A673 (cell line): ENCODE measurements around the gene NTRK3. TPM values are rescaled to one million over a fixed set of nuclear protein-coding genes. Genes with fewer than 3 reads are reported as not detected.

ENCODE experiments used
- BruUV-seq: library from RNA; stranded (reverse); fragments of 400-500 nt; replicated peaks from 2 replicates; lab custom pipeline; 2021; lab: Mats Ljungman, UMichigan
- CTCF ChIA-PET: fragments of 300-600 bp; sonication (Branson Sonifier 250); formaldehyde crosslinking; loops from one replicate; lab custom pipeline; 2022; ENCODE audit warnings: antibody characterized with exemption; lab: Charles Lee
- POLR2A ChIA-PET: fragments of 300-600 bp; sonication (Branson Sonifier 250); formaldehyde crosslinking; loops from one replicate; lab custom pipeline; 2022; ENCODE audit warnings: antibody characterized with exemption; ENCODE audit not compliant: low non-redundant PET; lab: Charles Lee
- DNase-seq: peaks from one replicate; pipeline ENCODE4 v3.0.0-alpha.2; 2015; ENCODE audit warnings: low spot score
- H3K27ac ChIP-seq: fragments of 200-600 bp; sonication (generic); 2 replicates; pipeline ENCODE4 v1.5.1; 2016; ENCODE audit warnings: mixed run types, low read depth, mild to moderate bottlenecking, mixed read lengths, antibody characterized with exemption, low read length; ENCODE audit not compliant: poor library complexity, severe bottlenecking
- H3K27me3 ChIP-seq: fragments of 200-600 bp; sonication (generic); replicated peaks from 2 replicates; pipeline ENCODE4 v1.6.1; 2017; ENCODE audit warnings: mixed run types, low read depth, mild to moderate bottlenecking, mixed read lengths, antibody characterized with exemption, low read length; ENCODE audit not compliant: insufficient read depth, poor library complexity
- H3K36me3 ChIP-seq: fragments of 200-600 bp; sonication (generic); 2 replicates; pipeline ENCODE4 v1.6.1; 2016; ENCODE audit warnings: mixed run types, mild to moderate bottlenecking, mixed read lengths, antibody characterized with exemption, low read length; ENCODE audit not compliant: insufficient read depth, poor library complexity, severe bottlenecking
- H3K4me1 ChIP-seq: fragments of 200-600 bp; sonication (generic); 2 replicates; pipeline ENCODE4 v1.6.1; 2017; ENCODE audit warnings: mixed run types, mild to moderate bottlenecking, mixed read lengths, antibody characterized with exemption, low read length; ENCODE audit not compliant: insufficient read depth, poor library complexity, severe bottlenecking
- H3K4me3 ChIP-seq: fragments of 200-600 bp; sonication (generic); 2 replicates; pipeline ENCODE4 v1.5.1; 2016; ENCODE audit warnings: low read depth, mixed run types, mild to moderate bottlenecking, mixed read lengths, low read length; ENCODE audit not compliant: poor library complexity, severe bottlenecking
- H3K9me3 ChIP-seq: fragments of 200-600 bp; sonication (generic); 2 replicates; pipeline ENCODE4 v1.6.1; 2016; ENCODE audit warnings: mixed run types, low read depth, mild to moderate bottlenecking, mixed read lengths, antibody characterized with exemption, low read length; ENCODE audit not compliant: poor library complexity, severe bottlenecking
- EZH2 ChIP-seq: fragments of 200-600 bp; sonication (generic); IDR thresholded peaks from 2 replicates; pipeline ENCODE4 v1.6.1; 2017; ENCODE audit warnings: borderline replicate concordance, low read depth, mild to moderate bottlenecking, mixed read lengths, antibody characterized with exemption, low read length; ENCODE audit not compliant: poor library complexity, severe bottlenecking
- intact Hi-C: fragments of 100-400 bp; cut with micrococcal nuclease; formaldehyde crosslinking; loops from one replicate; pipeline ENCODE4 v1.10.0; 2022; ENCODE audit not compliant: unreplicated experiment
- total RNA-seq: library from RNA; stranded (reverse); gene quantifications from 2 replicates; pipeline ENCODE4 v1.2.3, GENCODE V29; 2021
- TF ChIP-seq, protein P1 (sequence below): fragments of 300-800, 200-600 bp; sonication (generic); conservative IDR thresholded peaks from 2 replicates; pipeline ENCODE4 v1.5.1; 2017; ENCODE audit warnings: low read depth, mild to moderate bottlenecking, antibody characterized with exemption, low read length, moderate library complexity, mixed read lengths

NTRK3 gene
- total RNA-seq, 1 experiment from 2014 or later = not detected

DNA sequence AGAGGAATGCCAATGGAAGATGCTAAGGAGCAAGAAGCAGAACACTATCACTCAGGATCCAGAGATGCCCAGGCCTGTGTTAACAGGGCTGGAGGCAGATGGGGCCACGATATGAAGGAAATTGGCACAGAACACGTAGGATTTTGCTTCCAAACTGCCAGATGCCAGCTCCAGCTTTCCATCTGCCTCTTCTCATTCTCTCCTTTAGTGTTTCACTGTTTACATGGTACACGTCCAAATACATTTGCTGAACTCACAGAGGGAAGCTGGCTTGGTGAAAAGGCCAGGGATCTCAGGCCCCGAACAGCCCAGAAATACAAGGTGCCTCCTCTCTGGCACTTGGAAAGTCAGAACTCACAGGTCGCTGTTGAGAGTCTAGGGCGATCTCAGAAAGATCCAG lies 187.0 kb downstream of the NTRK3 start:
- no peak overlapping the region for H3K4me3 ChIP-seq
- H3K36me3 ChIP-seq = no peaks in the 10 kb centered on the region
- TF ChIP-seq, protein P1, sequence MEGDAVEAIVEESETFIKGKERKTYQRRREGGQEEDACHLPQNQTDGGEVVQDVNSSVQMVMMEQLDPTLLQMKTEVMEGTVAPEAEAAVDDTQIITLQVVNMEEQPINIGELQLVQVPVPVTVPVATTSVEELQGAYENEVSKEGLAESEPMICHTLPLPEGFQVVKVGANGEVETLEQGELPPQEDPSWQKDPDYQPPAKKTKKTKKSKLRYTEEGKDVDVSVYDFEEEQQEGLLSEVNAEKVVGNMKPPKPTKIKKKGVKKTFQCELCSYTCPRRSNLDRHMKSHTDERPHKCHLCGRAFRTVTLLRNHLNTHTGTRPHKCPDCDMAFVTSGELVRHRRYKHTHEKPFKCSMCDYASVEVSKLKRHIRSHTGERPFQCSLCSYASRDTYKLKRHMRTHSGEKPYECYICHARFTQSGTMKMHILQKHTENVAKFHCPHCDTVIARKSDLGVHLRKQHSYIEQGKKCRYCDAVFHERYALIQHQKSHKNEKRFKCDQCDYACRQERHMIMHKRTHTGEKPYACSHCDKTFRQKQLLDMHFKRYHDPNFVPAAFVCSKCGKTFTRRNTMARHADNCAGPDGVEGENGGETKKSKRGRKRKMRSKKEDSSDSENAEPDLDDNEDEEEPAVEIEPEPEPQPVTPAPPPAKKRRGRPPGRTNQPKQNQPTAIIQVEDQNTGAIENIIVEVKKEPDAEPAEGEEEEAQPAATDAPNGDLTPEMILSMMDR = no peak
- no peak for TF ChIP-seq EZH2
- no peak for DNase-seq
- BruUV-seq = no TSS peak
- no peak overlapping the region for H3K27ac ChIP-seq
- intact Hi-C loops = no loop called here
- CTCF ChIA-PET = no interaction called here
- H3K4me1 ChIP-seq = no peaks in the 10 kb centered on the region
- H3K9me3 ChIP-seq = no peaks in the 10 kb centered on the region
- POLR2A ChIA-PET = no interaction called here
- peaks cover 21% of the 10 kb centered on the region for H3K27me3 ChIP-seq

DNA sequence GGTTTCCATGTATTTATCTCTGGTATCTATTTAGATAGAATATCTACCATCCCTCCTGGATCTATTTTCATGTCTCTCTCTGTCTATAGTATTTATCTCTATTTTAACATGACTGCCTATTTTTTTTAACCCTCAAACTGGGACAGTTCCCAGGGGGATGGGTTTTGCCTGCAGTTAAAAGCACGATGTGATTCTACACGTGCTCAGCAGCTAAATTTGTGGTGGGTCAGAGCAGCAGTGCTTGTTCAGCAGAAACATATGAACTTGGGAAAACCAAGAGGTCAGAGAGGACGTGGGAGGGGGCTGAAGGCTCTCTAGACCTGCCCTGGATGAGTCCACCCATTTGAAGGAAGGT lies 189.2 kb downstream of the NTRK3 start:
- DNase-seq = no peak
- POLR2A ChIA-PET = no interaction called here
- no peaks in the 10 kb centered on the region for H3K4me1 ChIP-seq
- TF ChIP-seq, protein P1 = no peak
- TF ChIP-seq EZH2 = no peak
- no peaks in the 10 kb centered on the region for H3K9me3 ChIP-seq
- peaks cover 11% of the 10 kb centered on the region for H3K27me3 ChIP-seq
- no peak overlapping the region for H3K4me3 ChIP-seq
- no peak overlapping the region for H3K27ac ChIP-seq
- no peaks in the 10 kb centered on the region for H3K36me3 ChIP-seq
- CTCF ChIA-PET = no interaction called here
- no TSS peak for BruUV-seq
- intact Hi-C loops = no loop called here

DNA sequence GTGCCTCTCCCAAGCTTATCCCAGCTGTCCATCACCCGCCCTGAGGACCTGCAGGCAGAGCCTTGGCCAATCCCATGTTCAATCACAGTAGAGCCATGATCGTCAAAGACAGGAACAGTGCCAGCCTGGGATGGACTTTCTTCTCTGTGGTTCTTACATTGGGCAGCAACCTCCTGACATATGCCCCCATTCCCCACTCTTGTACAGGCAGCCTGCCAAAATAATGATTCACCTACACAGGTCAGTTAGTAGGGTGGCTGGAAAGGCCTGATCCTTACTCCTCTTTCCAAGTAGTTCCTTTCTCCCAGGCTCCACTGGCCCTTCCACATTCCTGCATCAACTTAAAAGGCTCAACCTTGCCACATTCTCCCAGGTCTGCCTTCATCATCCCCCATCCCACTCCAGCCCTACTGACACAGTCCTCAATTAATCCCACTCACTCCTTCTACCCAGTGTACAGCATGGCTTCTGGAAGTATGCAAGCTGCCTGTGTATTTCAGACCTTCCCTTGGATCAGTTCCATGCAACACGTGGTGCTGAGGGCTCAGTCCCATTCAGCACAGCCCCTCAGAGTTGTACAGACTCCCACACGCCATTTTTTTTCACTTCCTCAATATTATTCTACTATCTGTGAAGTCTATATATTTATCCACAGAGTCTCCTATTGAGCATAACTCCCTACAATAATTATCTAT lies 189.8 kb downstream of the NTRK3 start:
- ChIA-PET CTCF (no interaction called here), POLR2A (no interaction called here)
- intact Hi-C loops = no loop called here
- Histone ChIP-seq H3K36me3 (no peaks in the 10 kb centered on the region), H3K27me3 (peaks cover 9% of the 10 kb centered on the region), H3K9me3 (no peaks in the 10 kb centered on the region), H3K4me3 (no peak overlapping the region), H3K4me1 (no peaks in the 10 kb centered on the region), H3K27ac (no peak overlapping the region)
- BruUV-seq = no TSS peak
- DNase-seq = no peak
- TF ChIP-seq, protein P1 = no peak
- TF ChIP-seq EZH2 = no peak
